ENCODE data around the gene DNAH3. TPM values are rescaled to one million over a fixed set of nuclear protein-coding genes. Genes with fewer than 3 reads are reported as not detected.

DNAH3 gene
- total and polyA plus RNA-seq, 2 of the 8 experiments (the other 6 are each of a cell fraction or from before 2014, with no cell fraction given), result 0.57 to 0.71 TPM

DNA sequence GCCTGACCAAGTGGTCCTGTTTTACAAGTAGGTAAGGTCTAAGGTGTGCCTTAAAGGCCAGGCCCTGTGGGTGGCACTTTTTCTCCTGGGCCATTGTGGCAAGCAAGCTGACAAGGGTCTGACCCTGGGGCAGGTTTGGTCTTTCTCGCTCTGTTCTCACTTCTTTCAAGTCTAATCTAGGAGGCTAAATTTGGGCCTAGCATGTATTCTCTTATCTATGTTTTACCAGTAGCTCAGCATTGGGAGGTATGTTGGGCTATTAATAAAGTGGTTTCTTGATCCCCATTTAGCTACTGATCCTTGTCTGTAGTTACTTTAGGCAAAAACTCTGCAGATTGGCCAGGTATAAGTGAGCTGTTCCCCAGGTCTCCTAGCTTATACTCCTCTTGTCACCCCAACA is 77.7 kb downstream of the DNAH3 start:
- Histone ChIP-seq H3K4me3 (ENCODE audit: extremely low read depth in 1 of 4, insufficient read depth in 2 of 4, low read depth in 3 of 4, low read length in 4 of 4) (no peak overlapping the region), H2AK5ac (ENCODE audit: low read depth, low read length) (no peak overlapping the region), H3K18ac (ENCODE audit: extremely low read depth, low read length) (no peak overlapping the region), H4K91ac (replicated peaks; ENCODE audit: insufficient read length, low read length) (no peak overlapping the region), H4K20me1 (replicated peaks in 1 of 2; ENCODE audit: control insufficient read depth in 1 of 2, insufficient read depth in 2 of 2, low read length in 2 of 2) (no peaks in the 10 kb centered on the region), H3K27ac (ENCODE audit: low read depth, low read length) (no peak overlapping the region), H3K79me2 (ENCODE audit: control insufficient read depth in 1 of 2, insufficient read depth in 2 of 2, low read length in 2 of 2) (no peaks in the 10 kb centered on the region), H3K36me3 (ENCODE audit: control insufficient read depth in 2 of 4, insufficient read depth in 4 of 4, low read length in 3 of 4) (no peaks in the 10 kb centered on the region), H2BK12ac (ENCODE audit: low read depth, low read length) (no peak overlapping the region), H3K9ac (replicated peaks in 1 of 4; ENCODE audit: extremely low read depth in 1 of 4, low read depth in 3 of 4, low read length in 3 of 4) (no peak overlapping the region), H3K23me2 (ENCODE audit: low read depth, low read length) (no peaks in the 10 kb centered on the region), H4K8ac (ENCODE audit: extremely low read depth, insufficient read depth, low read length) (no peak overlapping the region), H3K9me3 (ENCODE audit: insufficient read depth in 2 of 2, low read depth in 1 of 2, low read length in 1 of 2) (no peaks in the 10 kb centered on the region), H3K4ac (replicated peaks; ENCODE audit: insufficient read length, low read depth, low read length) (no peak overlapping the region), H3K4me2 (ENCODE audit: insufficient read depth in 1 of 2, low read depth in 2 of 2, low read length in 2 of 2) (no peak overlapping the region), H2BK15ac (ENCODE audit: low read length) (no peak overlapping the region), H3K14ac (ENCODE audit: insufficient read length) (no peak overlapping the region), H3K27me3 (replicated peaks in 1 of 4; ENCODE audit: control insufficient read depth in 3 of 4, extremely low read depth in 1 of 4, insufficient read depth in 3 of 4, low read length in 3 of 4) (no peaks in the 10 kb centered on the region), H2AFZ (ENCODE audit: low read length) (no peak overlapping the region), H3K56ac (replicated peaks; ENCODE audit: insufficient read length, low read depth, low read length) (no peak overlapping the region), H3K79me1 (ENCODE audit: low read depth, low read length) (no peaks in the 10 kb centered on the region), H2BK120ac (replicated peaks; ENCODE audit: low read depth, low read length) (no peak overlapping the region), H3K4me1 (replicated peaks in 1 of 4; ENCODE audit: control insufficient read depth in 3 of 4, insufficient read depth in 4 of 4, low read length in 3 of 4) (no peaks in the 10 kb centered on the region), H3K23ac (ENCODE audit: insufficient read length) (no peak overlapping the region), H2BK5ac (ENCODE audit: low read depth, low read length) (no peak overlapping the region), H4K5ac (ENCODE audit: insufficient read length, low read depth, low read length) (no peak overlapping the region), H2BK20ac (ENCODE audit: low read length) (no peak overlapping the region)
- ChIA-PET CTCF (ENCODE audit: partially characterized antibody) (interaction anchor here (0.7 to 1.7 kb wide), 6 partner anchors 11 to 773 kb away, joined by 3 to 9 read pairs (median 3); no protein-coding TSS in a partner anchor), POLR2A (ENCODE audit: partially characterized antibody) (no interaction called here)
- DNase-seq (ENCODE audit: low read depth in 1 of 2, low spot score in 2 of 2) (no peak), FAIRE-seq (no peak)
- 94% methylated on average over 1 of the region's 1 CpG; no CpG with 5 or more reads in 1 of the 2 experiments for WGBS, 2 experiments (ENCODE audit: extremely low coverage in 1 of 2, insufficient coverage in 1 of 2, insufficient read length in 1 of 2, insufficient replicate concordance in 2 of 2, low coverage in 1 of 2, low lambda C conversion rate in 2 of 2, missing lambda C conversion rate in 1 of 2)
- TF ChIP-seq BACH1 (IDR thresholded peaks at IDR 0.05; ENCODE audit: low read length) (no peak), PHF8 (conservative IDR thresholded peaks at IDR 0.05; ENCODE audit: low read depth, low read length) (no peak), E2F6 (IDR thresholded peaks at IDR 0.05) (no peak), ASH2L (IDR thresholded peaks at IDR 0.05; ENCODE audit: low read length) (no peak), GABPA (IDR thresholded peaks at IDR 0.05; ENCODE audit: borderline replicate concordance, insufficient read depth, low read length) (no peak), ZNF274 (IDR thresholded peaks at IDR 0.05; ENCODE audit: borderline replicate concordance, extremely low read depth, low read length) (no peak), KDM4A (IDR thresholded peaks at IDR 0.05; ENCODE audit: low read depth, low read length, severe bottlenecking) (no peak), SAP30 (IDR thresholded peaks at IDR 0.05; ENCODE audit: insufficient read depth, insufficient replicate concordance, low read length) (no peak), POU5F1 (IDR thresholded peaks at IDR 0.05; ENCODE audit: low read depth, low read length) (no peak), SRF (IDR thresholded peaks at IDR 0.05; ENCODE audit: low read depth, low read length) (no peak), NRF1 (IDR thresholded peaks at IDR 0.05; ENCODE audit: low read depth, low read length) (no peak), SP1 (IDR thresholded peaks at IDR 0.05; ENCODE audit: low read depth, low read length) (no peak), SIX5 (IDR thresholded peaks at IDR 0.05; ENCODE audit: low read depth, low read length) (no peak)
- TF ChIP-seq, protein P1, sequence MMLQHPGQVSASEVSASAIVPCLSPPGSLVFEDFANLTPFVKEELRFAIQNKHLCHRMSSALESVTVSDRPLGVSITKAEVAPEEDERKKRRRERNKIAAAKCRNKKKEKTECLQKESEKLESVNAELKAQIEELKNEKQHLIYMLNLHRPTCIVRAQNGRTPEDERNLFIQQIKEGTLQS (IDR thresholded peaks at IDR 0.05; ENCODE audit: insufficient read depth, low read depth, low read length), result no peak

All from H1 (cell line).